HT1080 (cell line): ENCODE data around the gene IFT122. TPM values are rescaled to one million over a fixed set of nuclear protein-coding genes. Genes with fewer than 3 reads are reported as not detected.

Experiments
- DNase-seq: peaks from one replicate; pipeline ENCODE4 v3.0.0-alpha.2; 2015; ENCODE audit warnings: low read depth
- total RNA-seq: library from RNA; depleted of rRNA; stranded (reverse); fragments of >200 nt; shearing (Covaris generic); gene quantifications from 2 replicates; pipeline ENCODE4 v1.2.3, GENCODE V29; 2014

The IFT122 gene
- total RNA-seq, 1 experiment from 2014 or later = 14.6 TPM

- DNase-seq = no peak
Measured at GRCh38 chr3:129415830-129416229, 24.2 kb upstream of the IFT122 start.

GRCh38 chr3:129416415-129416814 is 23.6 kb upstream of the IFT122 start:
- DNase-seq = no peak

GRCh38 chr3:129417326-129417725 is 22.7 kb upstream of the IFT122 start:
- DNase-seq = no peak

- no peak for DNase-seq
Measured at GRCh38 chr3:129418041-129418973, 21.7 kb upstream of the IFT122 start.

- DNase-seq = no peak
Measured at GRCh38 chr3:129419476-129419875, 20.5 kb upstream of the IFT122 start.

- DNase-seq = no peak
Measured at GRCh38 chr3:129421236-129421883, 18.7 kb upstream of the IFT122 start.

- DNase-seq = no peak
Measured at GRCh38 chr3:129421988-129422745, 17.9 kb upstream of the IFT122 start.

- DNase-seq = no peak
Measured at GRCh38 chr3:129422897-129423296, 17.1 kb upstream of the IFT122 start.

GRCh38 chr3:129424185-129424841 is 15.7 kb upstream of the IFT122 start:
- DNase-seq = peak; percentile 52

GRCh38 chr3:129425213-129425612 is 14.8 kb upstream of the IFT122 start:
- no peak for DNase-seq

GRCh38 chr3:129425619-129426018 is 14.4 kb upstream of the IFT122 start:
- DNase-seq = no peak

GRCh38 chr3:129428007-129428375 is 12.0 kb upstream of the IFT122 start:
- DNase-seq = no peak

GRCh38 chr3:129428376-129429079 is 11.5 kb upstream of the IFT122 start, which contains the start of gene EFCAB12:
Gene EFCAB12 (minus strand): TSS chr3:129428636. CDS start chr3:129428488, 148 bp downstream.
- peak; percentile 72 for DNase-seq

- DNase-seq = no peak
Measured at GRCh38 chr3:129429080-129429451, 11.0 kb upstream of the IFT122 start.

- DNase-seq = no peak
Measured at GRCh38 chr3:129429602-129430001, 10.4 kb upstream of the IFT122 start.

GRCh38 chr3:129432036-129432435 is 8.0 kb upstream of the IFT122 start:
- peak; percentile 35 for DNase-seq

- DNase-seq = no peak
Measured at GRCh38 chr3:129432671-129433070, 7.4 kb upstream of the IFT122 start.

GRCh38 chr3:129433565-129433964 is 6.5 kb upstream of the IFT122 start:
- no peak for DNase-seq

- DNase-seq = no peak
Measured at GRCh38 chr3:129434140-129434539, 5.9 kb upstream of the IFT122 start.

GRCh38 chr3:129435367-129435766 is 4.7 kb upstream of the IFT122 start:
- no peak for DNase-seq
